Measurements from ENCODE around the gene VEZF1.
"Not testable (repeated sequence)": the region's sequence is repeated elsewhere in the genome, so short reads cannot be mapped to it uniquely, and the experiment has no call there.

The VEZF1 gene

DNA sequence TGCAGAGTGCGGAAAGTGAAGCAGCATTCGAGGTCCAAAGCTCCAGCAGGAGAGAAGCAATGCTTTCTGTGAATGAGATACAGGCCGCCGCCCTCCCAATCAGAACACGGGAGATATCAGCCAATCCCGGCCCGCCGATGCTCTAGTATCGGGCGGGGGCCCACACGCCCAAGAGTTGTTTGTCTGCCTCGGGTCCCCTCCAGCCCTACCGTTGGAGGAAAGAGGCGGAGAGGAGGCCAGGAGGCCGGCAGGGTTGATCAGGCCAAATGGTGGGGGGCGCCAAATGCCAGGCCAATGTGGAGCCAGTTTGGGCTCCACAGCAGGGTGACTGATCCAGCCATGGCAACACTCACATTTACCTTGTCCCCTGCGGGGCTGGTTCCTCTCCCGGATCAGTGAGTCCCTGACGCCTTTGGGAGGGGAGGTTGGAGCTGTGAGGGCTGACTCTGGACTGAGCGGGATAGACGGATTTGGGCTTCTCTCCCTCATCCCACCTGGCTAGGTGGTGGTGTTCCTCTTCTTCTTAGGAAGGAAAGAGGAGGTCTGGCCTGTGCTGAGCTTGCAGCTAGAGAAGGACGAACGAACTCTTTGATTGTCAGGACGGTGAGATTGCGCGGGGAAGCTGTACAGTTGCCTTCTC, 22.4 kb downstream of the VEZF1 start:
- TF ChIP-seq, protein P1, sequence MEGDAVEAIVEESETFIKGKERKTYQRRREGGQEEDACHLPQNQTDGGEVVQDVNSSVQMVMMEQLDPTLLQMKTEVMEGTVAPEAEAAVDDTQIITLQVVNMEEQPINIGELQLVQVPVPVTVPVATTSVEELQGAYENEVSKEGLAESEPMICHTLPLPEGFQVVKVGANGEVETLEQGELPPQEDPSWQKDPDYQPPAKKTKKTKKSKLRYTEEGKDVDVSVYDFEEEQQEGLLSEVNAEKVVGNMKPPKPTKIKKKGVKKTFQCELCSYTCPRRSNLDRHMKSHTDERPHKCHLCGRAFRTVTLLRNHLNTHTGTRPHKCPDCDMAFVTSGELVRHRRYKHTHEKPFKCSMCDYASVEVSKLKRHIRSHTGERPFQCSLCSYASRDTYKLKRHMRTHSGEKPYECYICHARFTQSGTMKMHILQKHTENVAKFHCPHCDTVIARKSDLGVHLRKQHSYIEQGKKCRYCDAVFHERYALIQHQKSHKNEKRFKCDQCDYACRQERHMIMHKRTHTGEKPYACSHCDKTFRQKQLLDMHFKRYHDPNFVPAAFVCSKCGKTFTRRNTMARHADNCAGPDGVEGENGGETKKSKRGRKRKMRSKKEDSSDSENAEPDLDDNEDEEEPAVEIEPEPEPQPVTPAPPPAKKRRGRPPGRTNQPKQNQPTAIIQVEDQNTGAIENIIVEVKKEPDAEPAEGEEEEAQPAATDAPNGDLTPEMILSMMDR (IDR thresholded peaks at IDR 0.05) = no peak
- peaks cover 5% of the 10 kb centered on the region for H3K36me3 Mint-ChIP-seq (ENCODE audit: low read depth)
- H3K9me3 Mint-ChIP-seq = no peaks in the 10 kb centered on the region
- DNase-seq = no peak
- no peaks in the 10 kb centered on the region for H3K27me3 Mint-ChIP-seq (ENCODE audit: low read depth, poor library complexity)
- H3K4me3 Mint-ChIP-seq = no peak overlapping the region
- peaks cover 19% of the 10 kb centered on the region for H3K4me1 Mint-ChIP-seq
- H3K27ac Mint-ChIP-seq = no peak overlapping the region

DNA sequence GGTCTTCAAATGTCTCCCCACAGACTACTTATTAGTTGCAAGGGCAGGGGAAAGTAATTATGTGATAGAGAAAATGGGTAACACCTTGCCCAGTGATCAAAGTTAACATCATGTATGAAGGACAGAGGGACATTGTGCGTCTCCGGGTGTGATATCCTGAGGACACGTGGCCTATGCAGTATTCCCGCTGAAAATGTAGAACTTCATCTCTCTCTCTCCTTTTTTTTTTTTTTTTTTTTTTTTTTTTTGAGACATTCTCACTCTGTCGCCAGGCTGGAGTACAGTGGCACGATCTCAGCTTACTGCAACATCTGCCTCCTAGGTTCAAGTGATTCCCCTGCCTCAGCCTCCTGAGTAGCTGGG, 24.9 kb downstream of the VEZF1 start:
- no peak overlapping the region for H3K27ac Mint-ChIP-seq
- H3K9me3 Mint-ChIP-seq = no peaks in the 10 kb centered on the region
- H3K4me1 Mint-ChIP-seq = peaks cover 14% of the 10 kb centered on the region
- TF ChIP-seq, protein P1 (IDR thresholded peaks at IDR 0.05) = no peak
- peaks cover 4% of the 10 kb centered on the region for H3K27me3 Mint-ChIP-seq (ENCODE audit: low read depth, poor library complexity)
- no peaks in the 10 kb centered on the region for H3K36me3 Mint-ChIP-seq (ENCODE audit: low read depth)
- DNase-seq = no peak
- no peak overlapping the region for H3K4me3 Mint-ChIP-seq

DNA sequence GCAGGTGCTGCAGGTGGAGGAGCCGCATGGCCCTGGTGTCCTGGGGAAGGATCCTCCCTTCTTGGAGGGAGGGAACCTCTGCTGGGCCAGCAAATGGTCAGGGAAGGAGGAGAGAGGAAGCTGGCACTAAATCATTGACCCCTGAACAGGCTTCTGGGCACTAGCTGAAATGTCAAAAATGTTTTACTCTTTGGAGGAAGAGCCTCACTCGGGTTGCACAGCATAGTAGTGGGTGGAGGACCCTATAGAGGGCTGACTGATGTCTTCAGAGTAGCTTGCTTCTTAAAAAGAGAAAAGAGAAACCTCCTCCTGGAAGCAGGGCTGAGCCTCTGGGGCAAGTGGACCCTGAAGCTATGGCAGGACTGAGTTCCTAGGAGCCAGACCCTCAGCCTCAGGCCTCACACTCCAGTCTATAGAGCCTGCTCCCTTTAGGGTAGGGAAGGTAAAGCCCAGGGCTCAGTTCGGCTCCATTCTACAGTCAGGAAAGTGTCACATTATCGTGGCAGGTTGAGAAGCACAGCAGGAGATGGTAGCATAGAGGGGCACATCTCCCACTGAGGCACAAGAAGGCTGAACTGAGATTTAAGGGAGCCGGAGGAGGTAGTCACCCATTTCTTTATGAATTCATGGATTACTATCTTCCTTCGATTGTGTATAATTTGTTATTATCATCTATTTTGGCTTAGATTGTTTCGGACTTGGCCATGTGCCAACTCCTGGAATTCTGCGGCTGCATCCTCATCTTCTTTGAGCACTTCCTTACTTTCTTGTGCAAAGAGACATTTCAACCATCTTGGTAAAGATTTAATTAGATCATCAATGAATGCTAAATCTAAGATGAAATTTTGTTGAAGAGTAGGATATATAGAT, 25.5 kb downstream of the VEZF1 start:
- Mint-ChIP-seq H3K27ac (peak overlapping the region; percentile 40), H3K4me1 (peaks cover 20% of the 10 kb centered on the region), H3K36me3 (ENCODE audit: low read depth) (no peaks in the 10 kb centered on the region), H3K9me3 (no peaks in the 10 kb centered on the region), H3K4me3 (no peak overlapping the region), H3K27me3 (ENCODE audit: low read depth, poor library complexity) (peaks cover 6% of the 10 kb centered on the region)
- DNase-seq = no peak
- TF ChIP-seq, protein P1 (IDR thresholded peaks at IDR 0.05) = no peak

DNA sequence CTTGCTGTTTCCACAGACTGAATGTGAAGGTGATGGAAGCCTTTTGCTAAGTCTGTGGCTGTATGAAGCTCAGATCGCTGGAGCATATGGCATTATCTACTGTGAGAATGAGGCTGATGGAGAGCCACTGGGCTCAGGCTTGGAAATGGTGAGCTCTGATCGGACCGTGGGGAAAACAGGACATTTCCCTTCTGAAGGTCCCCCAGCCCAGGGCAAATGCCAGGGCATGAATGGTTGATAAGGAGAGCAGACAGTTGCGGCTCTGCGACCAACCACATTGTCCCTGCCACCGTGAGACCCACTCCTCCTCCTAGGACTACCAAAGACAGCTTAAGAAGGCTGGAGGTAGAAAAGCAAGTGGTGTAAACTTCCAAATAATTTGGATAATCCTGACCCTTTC, 28.1 kb downstream of the VEZF1 start:
- H3K4me1 Mint-ChIP-seq = peaks cover 39% of the 10 kb centered on the region
- no peak overlapping the region for H3K27ac Mint-ChIP-seq
- no peak overlapping the region for H3K4me3 Mint-ChIP-seq
- TF ChIP-seq, protein P1 (IDR thresholded peaks at IDR 0.05) = no peak
- H3K36me3 Mint-ChIP-seq (ENCODE audit: low read depth) = no peaks in the 10 kb centered on the region
- no peak for DNase-seq
- H3K9me3 Mint-ChIP-seq = no peaks in the 10 kb centered on the region
- peaks cover 15% of the 10 kb centered on the region for H3K27me3 Mint-ChIP-seq (ENCODE audit: low read depth, poor library complexity)

DNA sequence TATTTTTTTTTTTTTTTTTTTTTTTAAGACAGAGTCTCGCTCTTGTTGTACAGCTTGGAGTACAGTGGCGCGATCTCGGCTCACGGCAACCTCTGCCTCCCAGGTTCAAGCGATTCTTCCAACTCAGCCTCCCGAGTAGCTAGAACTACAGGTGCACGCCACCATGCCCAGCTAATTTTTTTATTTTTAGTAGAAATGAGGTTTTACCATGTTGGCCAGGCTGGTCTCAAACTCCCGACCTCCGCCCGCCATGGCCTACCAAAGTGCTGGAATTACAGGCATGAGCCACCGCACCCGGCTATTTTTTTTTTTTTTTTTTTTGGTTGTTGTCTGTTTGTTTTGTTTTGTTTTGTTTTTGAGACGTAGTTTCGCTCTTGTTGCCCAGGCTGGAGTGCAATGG, 29.7 kb downstream of the VEZF1 start:
- H3K4me3 Mint-ChIP-seq; H3K27ac Mint-ChIP-seq; H3K36me3 Mint-ChIP-seq (ENCODE audit: low read depth); DNase-seq; H3K9me3 Mint-ChIP-seq: not testable (repeated sequence)
- Mint-ChIP-seq H3K27me3 (ENCODE audit: low read depth, poor library complexity) (peaks cover 19% of the 10 kb centered on the region), H3K4me1 (peaks cover 49% of the 10 kb centered on the region)

DNA sequence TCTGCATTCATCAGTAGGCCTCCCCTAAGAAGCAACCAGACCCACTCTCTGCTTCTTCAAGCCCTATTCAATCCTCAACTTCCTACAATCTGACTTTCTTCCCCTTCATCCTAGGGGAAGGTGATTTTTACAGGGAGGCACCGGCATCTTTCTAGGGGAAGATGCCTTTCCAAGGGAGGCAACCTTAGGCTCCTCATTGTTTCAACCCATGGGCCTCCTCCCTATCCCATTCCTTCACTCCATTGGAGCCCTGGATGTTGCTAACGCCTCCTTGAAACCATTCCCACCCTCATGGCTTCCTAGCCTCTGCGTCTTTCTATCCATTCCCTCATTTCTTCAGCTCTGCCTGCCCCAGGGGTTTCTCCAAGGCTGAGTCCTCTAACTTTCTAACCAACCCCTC, 30.2 kb downstream of the VEZF1 start:
- DNase-seq = no peak
- TF ChIP-seq, protein P1 (IDR thresholded peaks at IDR 0.05) = no peak
- Mint-ChIP-seq H3K27me3 (ENCODE audit: low read depth, poor library complexity) (peaks cover 19% of the 10 kb centered on the region), H3K27ac (no peak overlapping the region), H3K9me3 (no peaks in the 10 kb centered on the region), H3K4me1 (peaks cover 54% of the 10 kb centered on the region), H3K4me3 (no peak overlapping the region), H3K36me3 (ENCODE audit: low read depth) (no peaks in the 10 kb centered on the region)
